Liver (tissue), 3 donors: ENCODE measurements around the gene BLOC1S3.

Experiments used
- CTCF ChIP-seq: fragments of 150-350 bp; IDR thresholded peaks from 2 replicates; pipeline ENCODE4 v1.5.1; 2017; ENCODE audit warnings: improper control_type of control experiment, low read depth, low read length; ENCODE audit not compliant: missing input control
- RAD21 ChIP-seq, 2 donors: IDR thresholded peaks; 2 replicates each; pipeline ENCODE4 v1.6.1; 2016; ENCODE audit warnings: antibody characterized with exemption in 2 of 2, mild to moderate bottlenecking in 2 of 2
- YY1 ChIP-seq: IDR thresholded peaks from 2 replicates; pipeline ENCODE4 v1.6.1; 2016; ENCODE audit warnings: antibody characterized with exemption, mild to moderate bottlenecking
- donor health status: healthy.
- donor health status: healthy.

- TF ChIP-seq CTCF: no peak
- TF ChIP-seq RAD21 (IDR thresholded peaks at IDR 0.05): no peak
- no peak for TF ChIP-seq YY1
These were observed 49.8 kb upstream of the BLOC1S3 start for GRCh38 chr19:45128806-45129205.
